GM21367 (cell line): ENCODE data around the gene PCDHB7.
"Not testable (repeated sequence)": the region's sequence is repeated elsewhere in the genome, so short reads cannot be mapped to it uniquely, and the experiment has no call there.

Experiments used
- ATAC-seq: cut with Tn5 transposase; IDR thresholded peaks from one replicate; pipeline ENCODE4 v1.9.1; 2021; ENCODE audit not compliant: unreplicated experiment

The PCDHB7 gene

DNA sequence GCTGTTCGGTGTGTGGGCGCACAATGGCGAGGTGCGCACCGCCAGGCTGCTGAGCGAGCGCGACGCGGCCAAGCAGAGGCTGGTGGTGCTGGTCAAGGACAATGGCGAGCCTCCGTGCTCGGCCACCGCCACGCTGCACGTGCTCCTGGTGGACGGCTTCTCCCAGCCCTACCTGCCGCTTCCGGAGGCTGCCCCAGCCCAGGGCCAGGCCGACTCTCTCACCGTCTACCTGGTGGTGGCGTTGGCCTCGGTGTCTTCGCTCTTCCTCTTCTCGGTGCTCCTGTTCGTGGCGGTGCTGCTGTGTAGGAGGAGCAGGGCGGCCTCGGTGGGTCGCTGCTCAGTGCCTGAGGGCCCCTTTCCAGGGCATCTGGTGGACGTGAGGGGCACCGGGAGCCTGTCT is 7.4 kb downstream of the PCDHB7 start:
- not testable (repeated sequence) for ATAC-seq

DNA sequence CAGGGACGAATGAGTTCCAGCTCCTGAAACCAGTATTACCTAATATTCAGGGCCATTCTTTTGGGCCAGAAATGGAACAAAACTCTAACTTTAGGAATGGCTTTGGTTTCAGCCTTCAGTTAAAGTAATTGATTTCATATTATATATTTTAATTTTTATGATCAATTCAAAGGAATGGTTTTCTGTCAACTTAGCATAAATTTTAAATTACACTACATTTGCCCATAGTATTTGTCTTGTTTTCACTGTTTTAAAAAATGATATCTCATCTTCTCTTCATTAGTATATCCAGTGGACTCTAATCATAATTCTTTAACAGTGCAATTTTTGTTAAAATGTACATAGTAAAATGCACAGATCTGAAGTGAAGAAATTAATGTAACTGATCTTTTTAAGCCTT is 7.9 kb downstream of the PCDHB7 start:
- ATAC-seq: no peak

DNA sequence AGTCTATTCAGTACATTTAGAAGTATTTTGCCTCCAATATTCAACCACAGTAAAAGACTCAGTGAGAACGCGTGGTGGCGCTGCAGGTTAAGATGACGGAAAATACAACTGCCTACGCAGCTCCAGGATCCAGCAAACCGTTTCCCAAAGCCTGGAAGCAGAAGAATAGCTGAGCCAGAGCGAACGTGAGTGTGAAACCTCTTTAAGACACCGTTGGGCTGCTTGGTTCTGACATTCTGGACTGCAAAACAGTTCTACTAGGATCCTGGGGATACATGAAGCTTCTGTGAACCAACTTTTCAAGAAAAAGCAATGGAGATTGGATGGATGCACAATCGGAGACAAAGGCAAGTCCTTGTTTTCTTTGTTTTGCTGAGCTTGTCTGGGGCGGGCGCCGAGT is 9.8 kb downstream of the PCDHB7 start, which contains the start of gene PCDHB16:
PCDHB16 (plus strand) TSS at position 140 of the 400 bp plus-strand sequence; CDS start at position 313, 173 bp downstream.
- ATAC-seq: no peak

DNA sequence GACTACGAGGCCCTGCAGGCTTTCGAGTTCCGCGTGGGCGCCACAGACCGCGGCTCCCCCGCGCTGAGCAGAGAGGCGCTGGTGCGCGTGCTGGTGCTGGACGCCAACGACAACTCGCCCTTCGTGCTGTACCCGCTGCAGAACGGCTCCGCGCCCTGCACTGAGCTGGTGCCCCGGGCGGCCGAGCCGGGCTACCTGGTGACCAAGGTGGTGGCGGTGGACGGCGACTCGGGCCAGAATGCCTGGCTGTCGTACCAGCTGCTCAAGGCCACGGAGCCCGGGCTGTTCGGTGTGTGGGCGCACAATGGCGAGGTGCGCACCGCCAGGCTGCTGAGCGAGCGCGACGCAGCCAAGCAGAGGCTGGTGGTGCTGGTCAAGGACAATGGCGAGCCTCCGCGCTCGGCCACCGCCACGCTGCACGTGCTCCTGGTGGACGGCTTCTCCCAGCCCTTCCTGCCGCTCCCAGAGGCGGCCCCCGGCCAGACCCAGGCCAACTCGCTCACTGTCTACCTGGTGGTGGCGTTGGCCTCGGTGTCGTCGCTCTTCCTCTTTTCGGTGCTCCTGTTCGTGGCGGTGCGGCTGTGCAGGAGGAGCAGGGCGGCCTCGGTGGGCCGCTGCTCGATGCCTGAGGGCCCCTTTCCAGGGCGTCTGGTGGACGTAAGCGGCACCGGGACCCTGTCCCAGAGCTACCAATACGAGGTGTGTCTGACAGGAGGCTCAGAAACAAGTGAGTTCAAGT is 11.8 kb downstream of the PCDHB7 start:
- not testable (repeated sequence) for ATAC-seq

DNA sequence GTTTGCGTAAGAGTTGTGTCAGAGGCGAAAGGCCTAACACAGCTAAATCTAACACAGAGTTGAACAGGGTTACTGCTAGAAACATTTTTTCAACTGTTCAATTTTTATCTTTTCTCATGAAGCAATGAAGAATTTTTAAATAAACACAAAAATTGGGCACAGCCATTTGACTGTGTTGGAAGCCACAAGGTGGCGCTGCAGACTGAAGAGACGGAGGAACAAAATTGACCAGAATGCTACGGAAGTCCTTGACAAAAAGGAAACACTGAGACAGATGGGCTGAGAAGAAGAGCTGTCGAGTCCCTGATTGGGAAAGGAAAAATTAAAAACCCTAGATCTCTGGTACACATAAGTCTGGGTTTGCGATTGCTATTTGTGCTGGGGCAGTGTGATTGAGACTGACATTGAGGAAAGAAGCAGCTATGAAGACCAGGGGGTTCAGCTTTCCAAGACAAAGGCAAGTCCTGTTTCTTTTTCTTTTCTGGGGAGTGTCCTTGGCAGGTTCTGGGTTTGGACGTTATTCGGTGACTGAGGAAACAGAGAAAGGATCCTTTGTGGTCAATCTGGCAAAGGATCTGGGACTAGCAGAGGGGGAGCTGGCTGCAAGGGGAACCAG is 14.6 kb downstream of the PCDHB7 start, which contains the start of gene PCDHB9:
PCDHB9 (plus strand) TSS at position 265 of the 616 bp plus-strand sequence; CDS start at position 423, 158 bp downstream.
- ATAC-seq: no peak

DNA sequence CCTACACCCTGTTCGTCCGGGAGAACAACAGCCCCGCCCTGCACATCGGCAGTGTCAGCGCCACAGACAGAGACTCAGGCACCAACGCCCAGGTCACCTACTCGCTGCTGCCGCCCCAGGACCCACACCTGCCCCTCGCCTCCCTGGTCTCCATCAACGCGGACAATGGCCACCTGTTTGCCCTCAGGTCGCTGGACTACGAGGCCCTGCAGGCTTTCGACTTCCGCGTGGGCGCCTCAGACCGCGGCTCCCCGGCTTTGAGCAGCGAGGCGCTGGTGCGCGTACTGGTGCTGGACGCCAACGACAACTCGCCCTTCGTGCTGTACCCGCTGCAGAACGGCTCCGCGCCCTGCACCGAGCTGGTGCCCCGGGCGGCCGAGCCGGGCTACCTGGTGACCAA is 16.2 kb downstream of the PCDHB7 start:
- ATAC-seq: not testable (repeated sequence)

DNA sequence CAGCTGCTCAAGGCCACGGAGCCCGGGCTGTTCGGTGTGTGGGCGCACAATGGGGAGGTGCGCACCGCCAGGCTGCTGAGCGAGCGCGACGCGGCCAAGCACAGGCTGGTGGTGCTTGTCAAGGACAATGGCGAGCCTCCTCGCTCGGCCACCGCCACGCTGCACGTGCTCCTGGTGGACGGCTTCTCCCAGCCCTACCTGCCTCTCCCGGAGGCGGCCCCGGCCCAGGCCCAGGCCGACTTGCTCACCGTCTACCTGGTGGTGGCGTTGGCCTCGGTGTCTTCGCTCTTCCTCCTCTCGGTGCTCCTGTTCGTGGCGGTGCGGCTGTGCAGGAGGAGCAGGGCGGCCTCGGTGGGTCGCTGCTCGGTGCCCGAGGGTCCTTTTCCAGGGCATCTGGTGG is 16.7 kb downstream of the PCDHB7 start:
- ATAC-seq: not testable (repeated sequence)

DNA sequence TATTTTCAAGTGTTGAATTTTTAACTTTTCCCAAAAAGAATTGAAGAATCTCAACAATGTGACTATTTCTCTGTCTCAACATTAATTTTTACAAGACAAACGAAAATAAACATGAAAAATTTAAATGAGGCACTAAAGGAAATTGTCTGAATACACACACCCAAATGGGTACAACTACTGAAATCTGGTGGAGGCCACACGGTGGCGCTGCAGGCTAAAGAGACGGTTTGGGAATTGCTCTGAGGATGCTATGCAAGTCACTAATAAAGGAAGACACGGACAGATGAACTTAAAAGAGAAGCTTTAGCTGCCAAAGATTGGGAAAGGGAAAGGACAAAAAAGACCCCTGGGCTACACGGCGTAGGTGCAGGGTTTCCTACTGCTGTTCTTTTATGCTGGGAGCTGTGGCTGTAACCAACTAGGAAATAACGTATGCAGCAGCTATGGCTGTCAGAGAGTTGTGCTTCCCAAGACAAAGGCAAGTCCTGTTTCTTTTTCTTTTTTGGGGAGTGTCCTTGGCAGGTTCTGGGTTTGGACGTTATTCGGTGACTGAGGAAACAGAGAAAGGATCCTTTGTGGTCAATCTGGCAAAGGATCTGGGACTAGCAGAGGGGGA is 19.8 kb downstream of the PCDHB7 start, which contains the start of gene PCDHB10:
PCDHB10 (plus strand) TSS at position 244 of the 616 bp plus-strand sequence; CDS start at position 444, 200 bp downstream.
- ATAC-seq: no peak

DNA sequence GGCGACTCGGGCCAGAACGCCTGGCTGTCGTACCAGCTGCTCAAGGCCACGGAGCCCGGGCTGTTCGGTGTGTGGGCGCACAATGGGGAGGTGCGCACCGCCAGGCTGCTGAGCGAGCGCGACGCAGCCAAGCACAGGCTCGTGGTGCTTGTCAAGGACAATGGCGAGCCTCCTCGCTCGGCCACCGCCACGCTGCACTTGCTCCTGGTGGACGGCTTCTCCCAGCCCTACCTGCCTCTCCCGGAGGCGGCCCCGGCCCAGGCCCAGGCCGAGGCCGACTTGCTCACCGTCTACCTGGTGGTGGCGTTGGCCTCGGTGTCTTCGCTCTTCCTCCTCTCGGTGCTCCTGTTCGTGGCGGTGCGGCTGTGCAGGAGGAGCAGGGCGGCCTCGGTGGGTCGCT is 21.9 kb downstream of the PCDHB7 start:
- not testable (repeated sequence) for ATAC-seq

DNA sequence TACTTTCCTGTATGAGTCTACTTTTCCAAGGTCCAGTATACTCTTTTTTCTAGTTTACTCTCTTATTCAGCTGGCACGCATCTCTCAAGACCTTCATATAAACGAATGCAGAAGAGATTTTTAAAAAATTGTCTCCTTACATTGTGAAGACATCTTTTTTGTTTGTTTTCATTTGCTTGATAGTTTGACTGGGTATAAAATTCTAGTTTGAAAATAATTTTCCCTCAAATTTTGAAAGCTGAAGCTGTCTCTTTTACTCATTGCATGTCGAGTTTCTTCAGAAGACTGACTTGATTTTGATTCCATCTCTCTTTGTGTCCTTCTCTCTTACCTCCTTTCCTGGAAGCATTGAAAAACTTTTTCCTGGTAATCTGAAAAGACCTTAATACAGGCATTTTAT is 23.9 kb downstream of the PCDHB7 start:
- ATAC-seq: no peak

DNA sequence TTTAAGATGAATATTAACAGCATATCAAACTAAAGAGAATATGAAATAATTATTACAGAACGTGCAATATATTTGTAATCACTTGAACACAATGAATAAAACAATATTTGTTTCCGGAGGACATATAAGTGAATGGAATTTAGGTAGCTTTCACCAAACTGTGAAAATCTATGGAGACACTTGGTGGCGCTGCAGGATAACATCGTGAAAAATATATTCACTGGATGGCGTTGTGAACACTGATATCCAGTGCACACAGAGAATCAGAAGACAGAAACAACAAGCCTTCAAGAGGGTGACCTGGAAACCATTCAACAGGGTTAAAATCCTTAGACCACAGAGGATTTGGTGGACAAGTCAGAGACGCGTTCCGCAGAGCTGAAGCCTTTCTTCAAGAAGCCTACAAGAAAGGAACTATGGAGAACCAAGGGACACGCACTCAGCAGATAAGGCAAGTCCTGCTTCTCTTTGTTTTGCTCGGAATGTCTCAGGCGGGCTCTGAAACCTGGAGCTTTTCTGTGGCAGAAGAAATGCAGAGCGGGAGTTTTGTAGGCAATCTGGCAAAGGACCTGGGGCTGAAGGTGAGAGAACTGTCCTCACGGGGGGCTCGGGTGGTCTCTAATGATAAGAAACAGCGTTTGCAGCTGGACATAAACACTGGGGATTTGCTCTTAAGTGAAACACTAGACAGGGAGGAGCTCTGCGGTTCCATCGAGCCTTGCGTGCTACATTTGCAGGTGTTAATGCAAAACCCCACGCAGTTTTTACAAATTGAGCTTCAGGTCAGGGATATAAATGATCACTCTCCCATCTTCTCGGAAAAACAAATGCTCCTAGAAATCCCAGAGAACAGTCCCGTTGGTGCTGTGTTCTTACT is 27.2 kb downstream of the PCDHB7 start, which contains the start of gene PCDHB11:
PCDHB11 (plus strand) TSS at position 269 of the 877 bp plus-strand sequence; CDS start at position 417, 148 bp downstream.
- no peak for ATAC-seq

DNA sequence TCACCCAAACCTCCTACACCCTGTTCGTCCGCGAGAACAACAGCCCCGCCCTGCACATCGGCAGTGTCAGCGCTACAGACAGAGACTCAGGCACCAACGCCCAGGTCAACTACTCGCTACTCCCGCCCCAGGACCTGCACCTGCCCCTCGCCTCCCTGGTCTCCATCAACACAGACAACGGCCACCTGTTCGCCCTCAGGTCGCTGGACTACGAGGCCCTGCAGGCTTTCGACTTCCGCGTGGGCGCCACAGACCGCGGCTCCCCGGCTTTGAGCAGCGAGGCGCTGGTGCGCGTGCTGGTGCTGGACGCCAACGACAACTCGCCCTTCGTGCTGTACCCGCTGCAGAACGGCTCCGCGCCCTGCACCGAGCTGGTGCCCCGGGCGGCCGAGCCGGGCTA is 28.7 kb downstream of the PCDHB7 start:
- ATAC-seq: not testable (repeated sequence)

DNA sequence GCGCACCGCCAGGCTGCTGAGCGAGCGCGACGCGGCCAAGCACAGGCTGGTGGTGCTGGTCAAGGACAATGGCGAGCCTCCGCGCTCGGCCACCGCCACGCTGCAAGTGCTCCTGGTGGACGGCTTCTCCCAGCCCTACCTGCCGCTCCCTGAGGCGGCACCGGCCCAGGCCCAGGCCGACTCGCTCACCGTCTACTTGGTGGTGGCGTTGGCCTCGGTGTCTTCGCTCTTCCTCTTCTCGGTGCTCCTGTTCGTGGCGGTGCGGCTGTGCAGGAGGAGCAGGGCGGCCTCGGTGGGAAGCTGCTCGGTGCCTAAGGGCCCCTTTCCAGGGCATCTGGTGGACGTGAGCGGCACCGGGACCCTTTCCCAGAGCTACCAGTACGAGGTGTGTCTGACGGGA is 29.2 kb downstream of the PCDHB7 start:
- ATAC-seq: not testable (repeated sequence)

DNA sequence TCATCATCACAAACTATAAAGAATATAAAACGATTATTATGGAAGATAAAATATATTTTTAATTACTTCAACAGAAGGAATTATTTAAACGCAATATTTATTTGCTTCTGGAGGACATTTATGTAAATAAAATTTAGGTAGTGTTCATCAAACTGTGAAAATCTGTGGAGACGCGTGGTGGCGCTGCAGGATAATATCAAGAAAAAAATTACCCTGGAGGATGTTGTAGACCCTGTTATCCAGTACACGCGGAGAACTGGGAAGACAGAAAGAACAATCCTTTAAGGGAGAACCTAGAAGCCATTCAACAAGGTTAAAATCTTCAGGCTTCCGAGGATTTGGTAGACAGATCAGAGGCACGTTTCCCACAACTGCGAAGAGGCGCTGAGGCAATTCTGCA is 36.0 kb downstream of the PCDHB7 start, which contains the start of gene PCDHB12:
PCDHB12 (plus strand) TSS at position 242 of the 400 bp plus-strand sequence. CDS start 189 bp downstream, outside the sequence.
- no peak for ATAC-seq

DNA sequence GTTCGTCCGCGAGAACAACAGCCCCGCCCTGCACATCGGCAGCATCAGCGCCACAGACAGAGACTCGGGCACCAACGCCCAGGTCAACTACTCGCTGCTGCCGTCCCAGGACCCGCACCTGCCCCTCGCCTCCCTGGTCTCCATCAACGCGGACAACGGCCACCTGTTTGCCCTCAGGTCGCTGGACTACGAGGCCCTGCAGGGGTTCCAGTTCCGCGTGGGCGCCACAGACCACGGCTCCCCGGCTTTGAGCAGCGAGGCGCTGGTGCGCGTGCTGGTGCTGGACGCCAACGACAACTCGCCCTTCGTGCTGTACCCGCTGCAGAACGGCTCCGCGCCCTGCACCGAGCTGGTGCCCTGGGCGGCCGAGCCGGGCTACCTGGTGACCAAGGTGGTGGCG is 37.8 kb downstream of the PCDHB7 start:
- ATAC-seq: not testable (repeated sequence)

DNA sequence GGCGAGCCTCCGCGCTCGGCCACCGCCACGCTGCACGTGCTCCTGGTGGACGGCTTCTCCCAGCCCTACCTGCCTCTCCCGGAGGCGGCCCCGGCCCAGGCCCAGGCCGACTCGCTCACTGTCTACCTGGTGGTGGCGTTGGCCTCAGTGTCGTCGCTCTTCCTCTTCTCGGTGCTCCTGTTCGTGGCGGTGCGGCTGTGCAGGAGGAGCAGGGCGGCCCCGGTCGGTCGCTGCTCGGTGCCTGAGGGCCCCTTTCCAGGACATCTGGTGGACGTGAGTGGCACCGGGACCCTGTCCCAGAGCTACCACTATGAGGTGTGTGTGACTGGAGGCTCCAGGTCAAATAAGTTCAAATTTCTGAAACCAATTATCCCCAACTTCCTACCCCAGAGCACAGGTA is 38.4 kb downstream of the PCDHB7 start:
- not testable (repeated sequence) for ATAC-seq

DNA sequence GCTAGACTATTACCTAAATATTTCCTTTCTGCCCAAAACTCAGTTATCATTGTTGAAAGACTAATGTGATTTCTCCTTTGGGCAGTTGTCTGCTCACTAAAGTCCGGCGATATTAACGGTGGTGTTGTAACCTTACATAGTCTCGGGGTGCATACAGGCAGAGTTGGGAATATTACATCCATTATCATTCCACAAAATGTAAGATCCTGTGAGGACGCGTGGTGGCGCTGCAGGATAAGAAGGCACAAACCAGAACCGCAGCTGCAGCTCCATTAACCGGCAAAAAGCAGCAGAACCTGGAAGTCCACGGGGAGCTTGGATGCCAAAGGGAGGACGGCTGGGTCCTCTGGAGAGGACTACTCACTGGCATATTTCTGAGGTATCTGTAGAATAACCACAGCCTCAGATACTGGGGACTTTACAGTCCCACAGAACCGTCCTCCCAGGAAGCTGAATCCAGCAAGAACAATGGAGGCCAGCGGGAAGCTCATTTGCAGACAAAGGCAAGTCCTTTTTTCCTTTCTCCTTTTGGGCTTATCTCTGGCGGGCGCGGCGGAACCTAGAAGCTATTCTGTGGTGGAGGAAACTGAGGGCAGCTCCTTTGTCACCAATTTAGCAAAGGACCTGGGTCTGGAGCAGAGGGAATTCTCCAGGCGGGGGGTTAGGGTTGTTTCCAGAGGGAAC is 41.4 kb downstream of the PCDHB7 start, which contains the start of gene PCDHB13:
PCDHB13 (plus strand) TSS at position 264 of the 684 bp plus-strand sequence; CDS start at position 469, 205 bp downstream.
- ATAC-seq: not testable (repeated sequence)

DNA sequence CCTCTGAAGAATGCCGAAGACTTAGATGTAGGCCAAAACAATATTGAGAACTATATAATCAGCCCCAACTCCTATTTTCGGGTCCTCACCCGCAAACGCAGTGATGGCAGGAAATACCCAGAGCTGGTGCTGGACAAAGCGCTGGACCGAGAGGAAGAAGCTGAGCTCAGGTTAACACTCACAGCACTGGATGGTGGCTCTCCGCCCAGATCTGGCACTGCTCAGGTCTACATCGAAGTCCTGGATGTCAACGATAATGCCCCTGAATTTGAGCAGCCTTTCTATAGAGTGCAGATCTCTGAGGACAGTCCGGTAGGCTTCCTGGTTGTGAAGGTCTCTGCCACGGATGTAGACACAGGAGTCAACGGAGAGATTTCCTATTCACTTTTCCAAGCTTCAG is 42.1 kb downstream of the PCDHB7 start:
- not testable (repeated sequence) for ATAC-seq

DNA sequence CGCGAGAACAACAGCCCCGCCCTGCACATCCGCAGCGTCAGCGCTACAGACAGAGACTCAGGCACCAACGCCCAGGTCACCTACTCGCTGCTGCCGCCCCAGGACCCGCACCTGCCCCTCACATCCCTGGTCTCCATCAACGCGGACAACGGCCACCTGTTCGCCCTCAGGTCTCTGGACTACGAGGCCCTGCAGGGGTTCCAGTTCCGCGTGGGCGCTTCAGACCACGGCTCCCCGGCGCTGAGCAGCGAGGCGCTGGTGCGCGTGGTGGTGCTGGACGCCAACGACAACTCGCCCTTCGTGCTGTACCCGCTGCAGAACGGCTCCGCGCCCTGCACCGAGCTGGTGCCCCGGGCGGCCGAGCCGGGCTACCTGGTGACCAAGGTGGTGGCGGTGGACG is 43.1 kb downstream of the PCDHB7 start:
- ATAC-seq: not testable (repeated sequence)

DNA sequence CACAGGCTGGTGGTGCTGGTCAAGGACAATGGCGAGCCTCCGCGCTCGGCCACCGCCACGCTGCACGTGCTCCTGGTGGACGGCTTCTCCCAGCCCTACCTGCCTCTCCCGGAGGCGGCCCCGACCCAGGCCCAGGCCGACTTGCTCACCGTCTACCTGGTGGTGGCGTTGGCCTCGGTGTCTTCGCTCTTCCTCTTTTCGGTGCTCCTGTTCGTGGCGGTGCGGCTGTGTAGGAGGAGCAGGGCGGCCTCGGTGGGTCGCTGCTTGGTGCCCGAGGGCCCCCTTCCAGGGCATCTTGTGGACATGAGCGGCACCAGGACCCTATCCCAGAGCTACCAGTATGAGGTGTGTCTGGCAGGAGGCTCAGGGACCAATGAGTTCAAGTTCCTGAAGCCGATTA is 43.6 kb downstream of the PCDHB7 start:
- not testable (repeated sequence) for ATAC-seq
